Neural progenitor cell (in vitro differentiated cells): ENCODE data around the gene PDE6B.

Experiments
- EZH2phosphoT487 ChIP-seq: fragments of 200-600 bp; sonication (generic); IDR thresholded peaks from 2 replicates; pipeline ENCODE4 v1.6.1; 2017; ENCODE audit warnings: antibody characterized with exemption
- TF ChIP-seq, protein P1 (sequence below): fragments of 200-600 bp; sonication (generic); IDR thresholded peaks from 2 replicates; pipeline ENCODE4 v1.5.1; 2017; ENCODE audit warnings: antibody characterized with exemption, mild to moderate bottlenecking

DNA sequence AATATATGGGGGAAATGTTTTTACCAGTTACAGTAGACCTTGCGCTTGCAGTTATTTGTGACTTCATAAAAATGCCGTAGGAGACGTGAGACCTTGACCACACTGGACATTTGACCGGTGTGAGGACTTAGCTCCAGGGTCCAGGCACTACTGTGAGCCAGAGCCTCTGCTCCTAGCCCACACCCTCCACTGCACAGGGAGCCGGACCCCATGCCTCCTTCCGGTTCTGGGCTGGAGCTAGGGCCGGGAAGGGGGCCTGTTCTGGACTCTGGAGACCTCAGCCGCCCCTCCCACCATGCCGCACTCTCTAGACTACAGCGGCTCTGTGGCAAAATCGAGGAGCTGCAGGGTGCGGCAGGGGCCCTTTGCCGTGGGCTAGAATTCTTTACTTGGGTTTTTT, 85.5 kb downstream of the PDE6B start:
- TF ChIP-seq, protein P1, sequence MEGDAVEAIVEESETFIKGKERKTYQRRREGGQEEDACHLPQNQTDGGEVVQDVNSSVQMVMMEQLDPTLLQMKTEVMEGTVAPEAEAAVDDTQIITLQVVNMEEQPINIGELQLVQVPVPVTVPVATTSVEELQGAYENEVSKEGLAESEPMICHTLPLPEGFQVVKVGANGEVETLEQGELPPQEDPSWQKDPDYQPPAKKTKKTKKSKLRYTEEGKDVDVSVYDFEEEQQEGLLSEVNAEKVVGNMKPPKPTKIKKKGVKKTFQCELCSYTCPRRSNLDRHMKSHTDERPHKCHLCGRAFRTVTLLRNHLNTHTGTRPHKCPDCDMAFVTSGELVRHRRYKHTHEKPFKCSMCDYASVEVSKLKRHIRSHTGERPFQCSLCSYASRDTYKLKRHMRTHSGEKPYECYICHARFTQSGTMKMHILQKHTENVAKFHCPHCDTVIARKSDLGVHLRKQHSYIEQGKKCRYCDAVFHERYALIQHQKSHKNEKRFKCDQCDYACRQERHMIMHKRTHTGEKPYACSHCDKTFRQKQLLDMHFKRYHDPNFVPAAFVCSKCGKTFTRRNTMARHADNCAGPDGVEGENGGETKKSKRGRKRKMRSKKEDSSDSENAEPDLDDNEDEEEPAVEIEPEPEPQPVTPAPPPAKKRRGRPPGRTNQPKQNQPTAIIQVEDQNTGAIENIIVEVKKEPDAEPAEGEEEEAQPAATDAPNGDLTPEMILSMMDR, result no peak
- TF ChIP-seq EZH2phosphoT487, result no peak
